Testis (tissue), 3 donors: Measurements from ENCODE around the gene SRD5A1. TPM values are rescaled to one million over a fixed set of nuclear protein-coding genes. Genes with fewer than 3 reads are reported as not detected.

Experiments
- DNase-seq: peaks from one replicate; pipeline ENCODE4 v3.0.0-alpha.2; 2019
- H3K27ac ChIP-seq, 2 donors: fragments of 200-600 bp; sonication (generic); one replicate each; pipeline ENCODE4 v1.5.1; 2019
- H3K27me3 ChIP-seq: fragments of 200-600 bp; sonication (generic); one replicate; pipeline ENCODE4 v1.5.1; 2019
- H3K36me3 ChIP-seq: fragments of 200-600 bp; sonication (generic); one replicate; pipeline ENCODE4 v1.5.1; 2017; ENCODE audit warnings: low read depth; ENCODE audit errors: missing control alignments
- H3K4me1 ChIP-seq: fragments of 200-600 bp; sonication (generic); one replicate; pipeline ENCODE4 v1.5.1; 2019
- H3K4me3 ChIP-seq, 2 donors: fragments of 200-600 bp; sonication (generic); one replicate each; pipeline ENCODE4 v1.5.1; 2017 to 2019
- H3K9me3 ChIP-seq: fragments of 200-600 bp; sonication (generic); one replicate; pipeline ENCODE4 v1.5.1; 2017
- CTCF ChIP-seq, 3 experiments: fragments of 450-650 bp in 2 of 3; fragments of 200-600 bp in 1 of 3; sonication (generic) in 1 of 3; IDR thresholded peaks; one replicate each; pipeline ENCODE4 v1.5.1; 2016 to 2019; ENCODE audit warnings: antibody characterized with exemption in 3 of 3, mild to moderate bottlenecking in 2 of 3, moderate library complexity in 1 of 3
- POLR2A ChIP-seq: fragments of 450-650 bp; IDR thresholded peaks from one replicate; pipeline ENCODE4 v1.6.1; 2017; ENCODE audit warnings: antibody characterized with exemption, mild to moderate bottlenecking, moderate library complexity
- whole genome bisulfite sequencing, 2 donors: methylation state at CpG; one replicate each; pipeline ENCODE4 v1.1.5; 2018; 5-methylcytosine and 5-hydroxymethylcytosine counted together
- intact Hi-C: fragments of 100-400 bp; cut with DNase I; formaldehyde crosslinking; loops from one replicate; pipeline ENCODE4 v1.15.1; 2023; ENCODE audit warnings: low total_unique reads
- polyA plus RNA-seq: library from polyadenylated mRNA; stranded (reverse); fragments of 350-450 nt; fragmentation: Illumina TruSeq; extraction: RNeasy Lipid Tissue Mini Kit (QIAGEN cat#74804); gene quantifications from one replicate; pipeline ENCODE4 v1.2.3, GENCODE V29; 2014; ENCODE audit warnings: low read depth, low replicate concordance; ENCODE audit not compliant: insufficient read depth
- total RNA-seq, 2 donors: library from RNA; depleted of rRNA; stranded (reverse); fragments of >200 nt; gene quantifications; one replicate each; pipeline ENCODE4 v1.2.3, GENCODE V29; 2016

Gene SRD5A1
- total and polyA plus RNA-seq, 3 donors from 2014 or later, result 3.8 to 13.9 (median 7.9) TPM

- intact Hi-C loops, result no loop called here
- H3K4me1 ChIP-seq, result peaks cover 46% of the 10 kb centered on the region
- no peaks in the 10 kb centered on the region for H3K36me3 ChIP-seq
- WGBS, 2 donors, result 72 to 84% methylated on average over 14 of the region's 14 CpGs
- no peaks in the 10 kb centered on the region for H3K9me3 ChIP-seq
- H3K4me3 ChIP-seq, result no peak overlapping the region
- TF ChIP-seq POLR2A (no peak), CTCF (IDR thresholded peaks at IDR 0.05) (no peak)
- DNase-seq, result no peak
- no peaks in the 10 kb centered on the region for H3K27me3 ChIP-seq
- H3K27ac ChIP-seq, result no peak overlapping the region
Observed at GRCh38 chr5:6718161-6718681, 85.0 kb downstream of the SRD5A1 start.

GRCh38 chr5:6718718-6719117 lies 85.5 kb downstream of the SRD5A1 start:
- H3K36me3 ChIP-seq, result no peaks in the 10 kb centered on the region
- H3K9me3 ChIP-seq, result no peaks in the 10 kb centered on the region
- H3K4me1 ChIP-seq, result peaks cover 46% of the 10 kb centered on the region
- no peaks in the 10 kb centered on the region for H3K27me3 ChIP-seq
- 54 to 62% methylated on average over 5 of the region's 5 CpGs for WGBS, 2 donors
- no peak overlapping the region for H3K27ac ChIP-seq
- no peak for DNase-seq
- H3K4me3 ChIP-seq, result no peak overlapping the region
- intact Hi-C loops, result no loop called here
- TF ChIP-seq CTCF (IDR thresholded peaks at IDR 0.05) (no peak), POLR2A (no peak)

GRCh38 chr5:6719417-6719816 lies 86.2 kb downstream of the SRD5A1 start:
- WGBS, 2 donors, result 90 to 100% methylated on average over 2 to 5 of the region's 5 CpGs
- intact Hi-C loops, result no loop called here
- Histone ChIP-seq H3K4me1 (peaks cover 46% of the 10 kb centered on the region), H3K36me3 (no peaks in the 10 kb centered on the region), H3K4me3 (no peak overlapping the region), H3K9me3 (no peaks in the 10 kb centered on the region), H3K27me3 (no peaks in the 10 kb centered on the region), H3K27ac (no peak overlapping the region)
- no peak for TF ChIP-seq POLR2A
- TF ChIP-seq CTCF (IDR thresholded peaks at IDR 0.05), result no peak
- no peak for DNase-seq

- H3K27me3 ChIP-seq, result no peaks in the 10 kb centered on the region
- no peak for TF ChIP-seq CTCF (IDR thresholded peaks at IDR 0.05)
- TF ChIP-seq POLR2A, result no peak
- no peaks in the 10 kb centered on the region for H3K36me3 ChIP-seq
- no peak for DNase-seq
- WGBS, 2 donors, result 81 to 87% methylated on average over 5 of the region's 5 CpGs
- H3K9me3 ChIP-seq, result no peaks in the 10 kb centered on the region
- H3K4me3 ChIP-seq, result no peak overlapping the region
- H3K4me1 ChIP-seq, result peaks cover 43% of the 10 kb centered on the region
- intact Hi-C loops, result no loop called here
- no peak overlapping the region for H3K27ac ChIP-seq
Observed at GRCh38 chr5:6719896-6720560, 86.8 kb downstream of the SRD5A1 start.

- no peaks in the 10 kb centered on the region for H3K9me3 ChIP-seq
- H3K27ac ChIP-seq, result no peak overlapping the region
- H3K4me1 ChIP-seq, result peaks cover 38% of the 10 kb centered on the region
- no peak for TF ChIP-seq POLR2A
- TF ChIP-seq CTCF (IDR thresholded peaks at IDR 0.05), result no peak
- H3K4me3 ChIP-seq, result no peak overlapping the region
- no peaks in the 10 kb centered on the region for H3K36me3 ChIP-seq
- no peaks in the 10 kb centered on the region for H3K27me3 ChIP-seq
- no peak for DNase-seq
- intact Hi-C loops, result no loop called here
- 87 to 92% methylated on average over 6 of the region's 6 CpGs for WGBS, 2 donors
Observed at GRCh38 chr5:6720561-6720921, 87.3 kb downstream of the SRD5A1 start.
